Mesenchymal stem cell (in vitro differentiated cells and primary cell): ENCODE results near the gene CDYL2.

ENCODE experiments used
- DNase-seq: peaks from one replicate; pipeline ENCODE4 v3.0.0-alpha.2; 2013
- H2AFZ ChIP-seq: one replicate; pipeline ENCODE4 v1.6.1; 2013; ENCODE audit warnings: low read depth, mild to moderate bottlenecking, control low read depth, inconsistent platforms, low read length, moderate library complexity
- H2AK5ac ChIP-seq: 2 replicates; pipeline ENCODE4 v1.6.1; 2013; ENCODE audit warnings: low read length, moderate library complexity, mild to moderate bottlenecking, inconsistent platforms; ENCODE audit not compliant: severe bottlenecking
- H2BK120ac ChIP-seq: one replicate; pipeline ENCODE4 v1.6.1; 2013; ENCODE audit warnings: low read depth, mild to moderate bottlenecking, inconsistent platforms, low read length, moderate library complexity
- H2BK12ac ChIP-seq, 2 experiments: one replicate each; pipeline ENCODE4 v1.6.1; 2013; ENCODE audit warnings: inconsistent platforms in 2 of 2, low read length in 2 of 2, mild to moderate bottlenecking in 2 of 2, moderate library complexity in 2 of 2, control low read depth in 1 of 2
- H2BK15ac ChIP-seq: one replicate; pipeline ENCODE4 v1.6.1; 2013; ENCODE audit warnings: mild to moderate bottlenecking, low read depth, inconsistent platforms; ENCODE audit not compliant: poor library complexity, severe bottlenecking
- H2BK5ac ChIP-seq: 2 replicates; pipeline ENCODE4 v1.6.1; 2013; ENCODE audit warnings: low read depth, mild to moderate bottlenecking, low read length, control low read depth, inconsistent platforms; ENCODE audit not compliant: poor library complexity, severe bottlenecking
- H3K14ac ChIP-seq, 2 experiments: one replicate each; pipeline ENCODE4 v1.6.1; 2013; ENCODE audit warnings: inconsistent platforms in 2 of 2, low read length in 2 of 2, control low read depth in 1 of 2, mild to moderate bottlenecking in 1 of 2, moderate library complexity in 1 of 2
- H3K18ac ChIP-seq, 2 experiments: one replicate each; pipeline ENCODE4 v1.6.1; 2013; ENCODE audit warnings: inconsistent platforms in 2 of 2, low read length in 2 of 2, control low read depth in 1 of 2, low read depth in 1 of 2, mild to moderate bottlenecking in 1 of 2
- H3K23ac ChIP-seq, 2 experiments: one replicate each; pipeline ENCODE4 v1.6.1; 2013; ENCODE audit warnings: inconsistent platforms in 2 of 2, low read length in 2 of 2, mild to moderate bottlenecking in 2 of 2, moderate library complexity in 2 of 2, control low read depth in 1 of 2
- H3K27ac ChIP-seq: 2 replicates; pipeline ENCODE4 v1.5.1; 2013; ENCODE audit warnings: mild to moderate bottlenecking, moderate library complexity, low read length, control low read depth, inconsistent platforms; ENCODE audit not compliant: poor library complexity, severe bottlenecking
- H3K27me3 ChIP-seq, 2 experiments: 2 replicates each; pipeline versions ENCODE4 v1.6.1 to v1.7.0; 2013; ENCODE audit warnings: low read length in 2 of 2, mild to moderate bottlenecking in 2 of 2, moderate library complexity in 2 of 2, control low read depth in 1 of 2, inconsistent platforms in 1 of 2; ENCODE audit not compliant: control insufficient read depth in 1 of 2, insufficient read depth in 1 of 2
- H3K36me3 ChIP-seq, 2 experiments: 2 replicates each; pipeline versions ENCODE4 v1.6.1 to v1.7.0; 2013; ENCODE audit warnings: low read length in 2 of 2, control low read depth in 1 of 2, inconsistent platforms in 1 of 2, low read depth in 1 of 2, mild to moderate bottlenecking in 1 of 2; ENCODE audit not compliant: insufficient read depth in 2 of 2, control insufficient read depth in 1 of 2
- H3K4ac ChIP-seq, 2 experiments: one replicate each; pipeline ENCODE4 v1.6.1; 2013; ENCODE audit warnings: inconsistent platforms in 2 of 2, low read length in 2 of 2, mild to moderate bottlenecking in 2 of 2, moderate library complexity in 2 of 2, control low read depth in 1 of 2, low read depth in 1 of 2
- H3K4me1 ChIP-seq: 2 replicates; pipeline ENCODE4 v1.6.1; 2013; ENCODE audit warnings: low read depth, low read length, control low read depth; ENCODE audit not compliant: control insufficient read depth, insufficient read depth
- H3K4me2 ChIP-seq: 2 replicates; pipeline ENCODE4 v1.6.1; 2013; ENCODE audit warnings: low read length, mild to moderate bottlenecking, inconsistent platforms; ENCODE audit not compliant: poor library complexity, severe bottlenecking
- H3K4me3 ChIP-seq, 2 experiments: 2 replicates each; pipeline versions ENCODE4 v1.5.1 to v1.7.0; 2013; ENCODE audit warnings: low read length in 2 of 2, mild to moderate bottlenecking in 2 of 2, control low read depth in 1 of 2, low read depth in 1 of 2; ENCODE audit not compliant: insufficient read depth in 1 of 2
- H3K79me1 ChIP-seq: replicated peaks from 2 replicates; pipeline ENCODE4 v1.6.1; 2013; ENCODE audit warnings: mild to moderate bottlenecking, control low read depth, low read length, inconsistent platforms; ENCODE audit not compliant: poor library complexity, severe bottlenecking
- H3K9ac ChIP-seq: 2 replicates; pipeline ENCODE4 v1.7.0; 2013; ENCODE audit warnings: mild to moderate bottlenecking, low read length, moderate library complexity
- H3K9me3 ChIP-seq: 2 replicates; pipeline ENCODE4 v1.7.0; 2013; ENCODE audit warnings: mild to moderate bottlenecking, low read length; ENCODE audit not compliant: control insufficient read depth
- H4K8ac ChIP-seq: one replicate; pipeline ENCODE4 v1.6.1; 2013; ENCODE audit warnings: inconsistent platforms, mild to moderate bottlenecking, low read length, moderate library complexity
- H4K91ac ChIP-seq: one replicate; pipeline ENCODE4 v1.6.1; 2013; ENCODE audit warnings: mild to moderate bottlenecking, low read length, inconsistent platforms
- WGBS: methylation state at CpG from one replicate; pipeline ENCODE4 v1.1.7; 2013; ENCODE audit warnings: mixed read lengths; 5-methylcytosine and 5-hydroxymethylcytosine counted together

Gene CDYL2

GRCh38 chr16:80601182-80601581, 203.2 kb downstream of the CDYL2 start:
- no peak overlapping the region for H3K9ac ChIP-seq
- H3K9me3 ChIP-seq, result no peaks in the 10 kb centered on the region
- no peak overlapping the region for H2BK15ac ChIP-seq
- H3K4me1 ChIP-seq, result no peaks in the 10 kb centered on the region
- H2AFZ ChIP-seq, result no peak overlapping the region
- H3K36me3 ChIP-seq, result no peaks in the 10 kb centered on the region
- no peak overlapping the region for H4K91ac ChIP-seq
- H3K27me3 ChIP-seq, result no peaks in the 10 kb centered on the region
- H3K18ac ChIP-seq, result no peak overlapping the region
- no peak overlapping the region for H3K4ac ChIP-seq
- H3K4me2 ChIP-seq, result no peak overlapping the region
- no peak overlapping the region for H3K14ac ChIP-seq
- no peak overlapping the region for H2BK5ac ChIP-seq
- H3K79me1 ChIP-seq, result no peaks in the 10 kb centered on the region
- no peak overlapping the region for H2AK5ac ChIP-seq
- H3K27ac ChIP-seq, result no peak overlapping the region
- WGBS, result 73% methylated on average over 4 of the region's 4 CpGs
- no peak for DNase-seq
- no peak overlapping the region for H2BK120ac ChIP-seq
- H4K8ac ChIP-seq, result no peak overlapping the region
- H2BK12ac ChIP-seq, result no peak overlapping the region
- H3K4me3 ChIP-seq, result no peak overlapping the region
- no peak overlapping the region for H3K23ac ChIP-seq

- no peak overlapping the region for H3K18ac ChIP-seq
- no peaks in the 10 kb centered on the region for H3K27me3 ChIP-seq
- no peak overlapping the region for H2BK15ac ChIP-seq
- H4K91ac ChIP-seq, result no peak overlapping the region
- H3K4me3 ChIP-seq, result no peak overlapping the region
- H2BK5ac ChIP-seq, result no peak overlapping the region
- WGBS, result 36% methylated on average over 3 of the region's 3 CpGs
- no peak overlapping the region for H2AFZ ChIP-seq
- H3K36me3 ChIP-seq, result no peaks in the 10 kb centered on the region
- H2BK12ac ChIP-seq, result no peak overlapping the region
- H3K79me1 ChIP-seq, result no peaks in the 10 kb centered on the region
- no peaks in the 10 kb centered on the region for H3K4me1 ChIP-seq
- no peak overlapping the region for H3K23ac ChIP-seq
- H3K27ac ChIP-seq, result no peak overlapping the region
- H3K4ac ChIP-seq, result no peak overlapping the region
- no peak overlapping the region for H2AK5ac ChIP-seq
- no peak overlapping the region for H3K14ac ChIP-seq
- H3K4me2 ChIP-seq, result no peak overlapping the region
- H4K8ac ChIP-seq, result no peak overlapping the region
- no peak overlapping the region for H3K9ac ChIP-seq
- no peak for DNase-seq
- H2BK120ac ChIP-seq, result no peak overlapping the region
- no peaks in the 10 kb centered on the region for H3K9me3 ChIP-seq
These were observed 204.9 kb downstream of the CDYL2 start for GRCh38 chr16:80599466-80599865.

- no peak overlapping the region for H3K4me3 ChIP-seq
- H3K4me1 ChIP-seq, result no peaks in the 10 kb centered on the region
- H2AFZ ChIP-seq, result no peak overlapping the region
- H2AK5ac ChIP-seq, result no peak overlapping the region
- no peak overlapping the region for H3K14ac ChIP-seq
- no peak overlapping the region for H4K8ac ChIP-seq
- no peaks in the 10 kb centered on the region for H3K79me1 ChIP-seq
- no peak overlapping the region for H3K4me2 ChIP-seq
- no peak overlapping the region for H3K9ac ChIP-seq
- no peaks in the 10 kb centered on the region for H3K27me3 ChIP-seq
- no peak overlapping the region for H2BK15ac ChIP-seq
- no peak overlapping the region for H2BK5ac ChIP-seq
- no peak overlapping the region for H2BK12ac ChIP-seq
- H3K4ac ChIP-seq, result no peak overlapping the region
- H2BK120ac ChIP-seq, result no peak overlapping the region
- no peak overlapping the region for H3K27ac ChIP-seq
- no peak overlapping the region for H3K23ac ChIP-seq
- no peaks in the 10 kb centered on the region for H3K36me3 ChIP-seq
- 69% methylated on average over 7 of the region's 7 CpGs for WGBS
- DNase-seq, result no peak
- no peak overlapping the region for H3K18ac ChIP-seq
- H3K9me3 ChIP-seq, result no peaks in the 10 kb centered on the region
- no peak overlapping the region for H4K91ac ChIP-seq
These were observed 207.7 kb downstream of the CDYL2 start for GRCh38 chr16:80596507-80597207.

GRCh38 chr16:80594756-80595155, 209.6 kb downstream of the CDYL2 start:
- H3K27ac ChIP-seq, result no peak overlapping the region
- H3K36me3 ChIP-seq, result no peaks in the 10 kb centered on the region
- H3K4me2 ChIP-seq, result no peak overlapping the region
- H3K79me1 ChIP-seq, result no peaks in the 10 kb centered on the region
- no peak overlapping the region for H3K23ac ChIP-seq
- H2BK120ac ChIP-seq, result no peak overlapping the region
- no peak overlapping the region for H2AK5ac ChIP-seq
- no peak for DNase-seq
- H2BK5ac ChIP-seq, result no peak overlapping the region
- H2BK12ac ChIP-seq, result no peak overlapping the region
- no peak overlapping the region for H2AFZ ChIP-seq
- H3K9ac ChIP-seq, result no peak overlapping the region
- H3K18ac ChIP-seq, result no peak overlapping the region
- no peak overlapping the region for H3K14ac ChIP-seq
- H3K4me1 ChIP-seq, result no peaks in the 10 kb centered on the region
- no peak overlapping the region for H2BK15ac ChIP-seq
- no peak overlapping the region for H3K4me3 ChIP-seq
- H4K91ac ChIP-seq, result no peak overlapping the region
- no peak overlapping the region for H3K4ac ChIP-seq
- H3K27me3 ChIP-seq, result no peaks in the 10 kb centered on the region
- no peaks in the 10 kb centered on the region for H3K9me3 ChIP-seq
- H4K8ac ChIP-seq, result no peak overlapping the region
